HG03575 (cell line): ENCODE data around the gene GSTT4.
"Not testable (repeated sequence)": the region's sequence is repeated elsewhere in the genome, so short reads cannot be mapped to it uniquely, and the experiment has no call there.

Source experiments
- ATAC-seq: cut with Tn5 transposase; IDR thresholded peaks from one replicate; pipeline ENCODE4 v1.9.1; 2021; ENCODE audit not compliant: unreplicated experiment, insufficient number of reproducible peaks, low FRiP score; ENCODE audit errors: extremely low read depth

Gene GSTT4

DNA sequence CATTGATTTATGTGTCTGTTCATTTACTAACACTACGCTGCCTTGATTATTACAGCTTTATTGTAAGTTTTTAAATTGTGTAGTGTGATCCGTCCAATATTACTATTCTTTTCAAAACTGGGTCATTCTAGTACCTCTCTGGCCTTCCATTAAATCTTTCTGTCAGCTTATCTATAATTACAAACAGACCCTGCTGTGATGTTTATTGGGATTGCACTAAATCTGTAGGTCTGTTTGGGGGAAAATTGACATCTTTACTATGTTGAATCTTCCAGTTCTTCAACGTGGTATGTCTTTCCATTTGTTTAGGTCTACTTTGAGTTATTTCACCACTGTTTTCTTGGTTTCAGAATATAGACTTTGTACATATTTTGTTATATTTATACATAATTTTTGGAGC, 21.5 kb upstream of the GSTT4 start:
- ATAC-seq, result no peak

DNA sequence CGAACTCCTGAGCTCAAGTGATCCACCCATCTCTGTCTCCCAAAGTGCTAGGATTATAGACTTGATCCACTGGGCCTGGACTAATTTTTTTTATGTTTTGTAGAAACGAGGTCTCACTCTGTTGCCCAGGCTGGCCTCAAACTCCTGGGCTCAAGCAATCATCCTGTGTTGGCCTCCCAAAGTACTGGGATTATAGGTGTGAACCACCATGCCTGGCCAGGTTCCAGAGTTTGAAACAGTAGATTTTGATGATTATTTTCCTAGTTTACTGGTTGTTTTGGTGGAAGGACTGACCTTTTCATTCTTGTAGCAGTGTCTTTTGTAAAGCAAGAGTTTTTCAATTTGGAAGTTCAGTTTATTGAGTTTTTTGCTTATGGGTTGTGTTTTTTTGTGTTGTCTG, 20.8 kb upstream of the GSTT4 start:
- no peak for ATAC-seq

DNA sequence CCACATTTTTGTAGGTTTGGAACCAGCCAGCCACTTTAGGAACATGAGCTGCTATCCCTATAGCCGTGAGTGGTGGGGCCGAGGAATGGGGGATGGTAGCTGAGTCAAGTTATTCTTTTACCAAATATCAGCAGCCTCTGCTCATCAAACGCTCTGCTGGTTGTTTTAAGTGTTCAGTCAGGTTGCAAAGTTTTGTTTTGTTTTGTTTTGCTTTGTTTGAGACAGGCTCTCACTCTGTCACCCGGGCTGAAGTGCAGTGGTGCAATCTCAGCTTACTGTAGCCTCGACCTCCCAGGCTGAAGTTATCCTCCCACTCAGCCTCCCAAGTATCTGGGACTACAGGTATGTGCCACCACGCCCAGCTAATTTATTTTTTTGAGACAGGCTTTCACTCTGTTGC, 20.2 kb upstream of the GSTT4 start:
- no peak for ATAC-seq

DNA sequence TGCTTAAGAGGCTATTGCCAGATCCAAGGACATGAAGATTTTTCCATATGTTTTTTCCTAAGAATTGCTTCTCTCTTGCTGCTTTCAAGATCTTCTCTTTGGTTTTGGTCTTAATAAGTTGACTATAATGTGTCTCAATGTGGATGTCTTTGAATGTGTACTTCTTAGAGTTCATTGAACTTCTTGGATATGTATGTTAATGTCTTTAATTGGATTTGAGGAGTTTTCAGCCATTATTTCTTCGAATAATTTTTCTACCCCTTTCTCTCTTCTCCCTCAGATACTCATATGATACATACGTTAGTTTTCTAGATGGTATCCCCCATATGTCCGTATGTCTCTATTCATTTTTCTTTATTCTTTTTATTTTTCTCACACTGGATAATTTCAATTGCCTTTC, 19.1 kb upstream of the GSTT4 start:
- no peak for ATAC-seq

DNA sequence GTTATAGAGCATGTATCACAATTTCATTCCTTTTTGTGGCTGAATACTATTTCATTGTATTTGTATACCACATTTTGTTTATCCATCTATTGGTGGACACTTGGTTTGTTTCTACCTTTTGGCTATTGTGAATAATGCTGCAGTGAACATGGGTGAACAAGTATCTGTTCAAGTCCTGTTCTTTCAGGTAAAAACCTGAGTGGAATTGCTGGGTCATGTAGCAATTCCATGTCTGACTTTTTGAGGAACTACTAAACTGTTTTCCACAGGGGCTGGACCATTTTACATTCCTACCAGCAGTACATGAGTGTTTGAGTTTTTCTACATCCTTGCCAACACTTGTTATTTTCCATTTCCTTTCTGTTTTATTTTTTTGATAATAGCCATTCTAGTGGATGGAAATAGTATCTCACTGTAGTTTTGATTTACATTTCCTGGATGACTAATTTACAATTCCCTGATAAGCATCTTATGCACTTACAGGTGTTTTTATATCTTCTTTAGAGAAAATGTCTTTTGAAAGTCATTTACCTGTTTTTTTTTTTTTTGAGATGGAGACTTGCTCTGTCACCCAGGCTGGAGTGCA, 18.0 kb upstream of the GSTT4 start:
- ATAC-seq, result no peak

DNA sequence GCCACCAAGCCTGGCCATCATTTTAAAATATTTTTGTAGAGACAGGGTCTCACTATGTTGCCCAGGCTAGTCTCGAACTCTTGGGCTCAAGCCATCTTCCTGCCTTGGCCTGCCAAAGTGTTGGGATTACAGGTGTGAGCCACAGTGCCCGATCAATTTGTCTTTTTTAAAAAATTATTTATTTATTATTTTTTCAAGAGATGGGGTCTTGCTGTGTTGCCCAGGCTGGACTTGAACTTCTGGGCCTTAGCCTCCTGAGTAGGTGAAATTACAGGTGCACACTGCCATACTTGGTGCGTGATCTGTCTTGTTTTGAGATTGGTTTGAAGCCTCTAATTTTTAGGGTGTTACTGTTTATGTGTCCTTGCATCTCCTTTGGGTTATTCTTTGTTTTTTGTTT, 16.1 kb upstream of the GSTT4 start:
- ATAC-seq, result no peak

DNA sequence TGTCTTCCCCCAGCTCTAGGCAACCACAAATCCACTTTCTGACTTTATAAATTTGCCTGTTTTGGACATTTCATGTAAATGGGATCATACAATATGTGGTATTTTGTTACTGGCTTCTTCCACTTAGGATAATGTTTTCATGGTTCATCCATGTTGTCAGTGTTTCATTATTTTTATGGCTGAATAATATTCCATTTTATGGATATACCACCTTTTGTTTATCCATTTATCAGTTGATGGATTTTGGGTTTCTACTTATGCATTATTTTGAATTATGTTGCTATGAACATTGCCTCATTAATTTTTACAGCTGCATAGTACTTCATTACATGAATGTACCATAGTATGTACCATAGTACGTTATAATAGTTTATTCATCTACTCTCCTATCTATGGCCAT, 10.9 kb upstream of the GSTT4 start:
- ATAC-seq, result no peak

DNA sequence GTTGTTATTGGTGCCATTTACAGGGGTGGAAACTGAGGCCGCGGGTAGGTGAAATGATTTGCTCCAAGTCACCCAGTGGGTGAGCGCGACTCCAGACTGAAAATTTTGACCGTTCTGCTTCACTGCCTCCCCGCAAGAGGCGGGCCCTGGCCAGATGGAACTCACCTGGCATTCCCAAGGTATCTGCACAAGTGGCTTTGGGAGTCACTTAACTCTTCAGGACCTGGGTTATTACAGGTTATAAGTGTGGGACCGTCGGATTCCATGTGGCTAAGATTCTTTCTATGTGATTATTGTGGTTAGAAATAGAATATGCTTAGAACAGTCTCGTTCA, 6.4 kb upstream of the GSTT4 start:
- ATAC-seq, result no peak

DNA sequence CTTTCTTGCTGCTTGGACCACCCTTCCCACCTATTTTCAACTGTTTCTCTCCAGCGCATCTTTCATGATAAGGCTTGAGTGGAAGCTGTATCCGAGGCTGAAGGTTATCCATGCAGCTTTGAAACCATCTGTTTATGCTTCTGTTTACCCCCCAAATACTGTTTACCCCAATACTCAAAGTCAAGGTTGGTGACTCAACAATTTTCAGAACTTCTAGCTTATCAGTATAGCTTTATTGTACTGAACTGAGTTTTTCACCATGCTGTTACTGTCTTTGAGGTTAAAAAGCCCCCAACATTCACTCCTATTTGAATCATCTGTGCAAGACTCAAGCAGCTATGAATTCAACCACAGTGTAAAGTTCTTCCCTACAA, 4.8 kb upstream of the GSTT4 start:
- no peak for ATAC-seq

DNA sequence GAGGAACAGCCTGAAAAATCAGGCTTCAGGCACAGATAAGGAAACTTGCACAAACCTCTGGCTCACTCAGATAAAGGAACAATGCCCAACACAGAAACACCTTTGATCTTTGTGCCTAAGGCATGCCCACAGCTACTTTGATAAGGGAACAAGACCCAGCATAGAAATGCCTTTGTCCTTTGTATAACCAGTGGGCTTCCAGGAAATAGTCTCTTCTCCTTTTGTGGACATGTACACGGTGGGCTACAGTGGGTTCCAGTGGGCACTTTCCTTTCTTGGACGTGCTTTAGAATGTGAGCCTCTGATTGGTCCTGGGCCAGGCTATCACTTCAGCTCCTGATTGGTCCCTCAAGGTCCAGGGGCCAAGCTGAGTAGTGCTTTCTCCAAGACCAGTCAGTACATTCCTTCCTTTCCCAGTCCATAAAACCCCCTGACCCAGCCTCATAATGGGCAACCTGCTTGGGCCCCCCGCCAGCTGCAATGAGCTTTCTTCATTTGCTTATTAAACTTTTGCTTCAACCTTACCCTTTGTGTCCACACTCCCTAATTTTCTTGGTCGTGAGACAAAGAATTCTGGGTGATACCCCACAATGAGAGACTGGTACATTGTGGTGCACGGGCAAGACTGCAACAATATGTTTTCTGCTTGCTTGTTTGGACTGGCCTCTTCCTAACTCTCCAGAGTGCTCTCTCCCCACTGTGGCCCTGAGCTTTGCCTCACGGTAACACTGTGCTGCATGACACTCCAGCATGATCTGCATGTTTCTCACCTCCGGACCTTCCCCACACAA, 4.2 kb upstream of the GSTT4 start:
- ATAC-seq, result no peak

DNA sequence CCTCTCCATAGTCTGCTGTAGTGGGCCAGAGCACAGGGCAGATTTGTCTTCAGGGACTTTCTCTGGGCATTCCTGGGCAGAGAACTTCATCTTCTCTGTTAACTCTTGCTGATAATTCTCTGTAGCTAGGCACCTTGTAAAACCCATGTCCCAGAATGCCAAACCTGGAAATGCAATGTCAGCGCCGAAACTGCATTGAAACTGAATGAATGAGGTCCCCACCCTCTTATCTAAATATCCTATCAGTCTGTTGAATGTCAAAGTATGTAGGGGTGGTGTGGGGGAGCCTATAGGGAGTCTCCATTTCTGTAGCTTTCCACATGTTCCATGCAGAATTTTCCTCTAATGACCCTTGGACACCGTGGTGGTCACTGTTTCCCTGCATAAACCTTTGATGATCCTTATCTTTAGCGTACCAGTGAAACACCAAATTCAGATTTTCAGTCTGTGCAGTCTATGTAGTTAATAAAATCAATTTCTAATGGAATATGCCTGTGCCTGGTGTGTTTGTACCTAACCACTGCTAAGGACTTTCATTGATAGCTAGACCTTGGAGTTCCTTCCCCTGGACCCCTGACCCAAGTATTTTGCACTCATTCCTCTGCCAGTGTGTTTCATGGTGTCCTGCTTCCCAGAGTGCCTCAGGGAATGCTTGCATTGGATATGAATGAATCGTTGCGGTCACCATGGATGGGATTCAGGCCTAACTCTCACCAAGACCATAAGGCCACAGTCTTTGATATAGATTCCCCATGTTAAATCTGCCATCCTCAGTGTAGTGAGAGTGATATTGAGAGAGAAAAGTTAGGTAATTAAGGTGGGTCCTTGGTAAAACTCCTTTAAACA, 3.4 kb upstream of the GSTT4 start:
- ATAC-seq, result no peak

DNA sequence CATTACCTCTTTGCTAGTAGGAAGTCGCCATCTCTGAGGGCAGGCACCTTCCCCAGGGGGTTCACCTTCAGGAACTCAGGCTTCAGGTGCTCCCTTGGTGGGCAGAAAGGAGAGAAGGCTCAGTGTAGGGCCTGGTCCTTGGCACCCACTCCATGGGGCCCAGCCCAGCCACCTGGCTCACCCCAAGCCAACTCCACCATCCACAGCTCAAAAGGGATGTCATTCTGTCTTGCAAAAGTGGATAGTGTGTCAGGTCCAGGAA, 2.7 kb upstream of the GSTT4 start:
- no peak for ATAC-seq

DNA sequence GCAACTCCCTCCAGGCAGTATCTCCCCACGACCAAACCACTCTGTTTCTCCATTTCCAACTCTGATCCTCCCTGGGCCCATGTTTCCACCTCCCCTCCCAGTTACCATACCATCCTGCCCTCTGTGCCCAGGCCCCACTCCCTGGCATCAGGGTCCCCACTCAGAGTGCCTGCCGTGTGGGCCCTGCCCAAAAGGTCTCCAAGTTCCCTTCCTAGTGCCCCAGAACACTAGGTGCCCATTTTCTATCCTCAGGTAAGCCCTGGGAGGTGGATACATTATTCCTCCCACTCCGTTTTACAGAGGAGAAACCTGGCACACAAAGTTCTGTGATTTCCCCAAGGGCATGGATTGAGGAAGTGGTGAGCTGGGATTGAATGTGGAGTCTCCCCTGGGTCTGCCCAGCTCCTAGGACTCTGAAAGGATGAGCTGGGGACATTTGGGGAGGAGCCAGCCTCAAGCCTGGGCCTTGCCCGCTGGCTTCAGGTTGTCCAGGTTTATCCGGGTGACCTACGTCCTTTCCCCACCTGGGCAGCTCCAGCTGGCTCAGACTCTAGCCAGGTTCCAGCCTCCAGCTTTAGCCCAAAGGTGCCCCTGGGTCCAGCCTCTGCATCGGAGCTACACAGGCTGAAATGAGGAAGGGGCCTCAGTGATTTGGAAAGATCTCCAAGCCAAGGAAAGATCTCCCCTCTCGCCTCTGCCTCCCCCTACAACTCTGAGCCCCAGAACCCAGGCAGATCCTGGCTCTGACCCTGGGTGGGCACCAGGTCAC, 2.2 kb upstream of the GSTT4 start:
- ATAC-seq, result no peak

DNA sequence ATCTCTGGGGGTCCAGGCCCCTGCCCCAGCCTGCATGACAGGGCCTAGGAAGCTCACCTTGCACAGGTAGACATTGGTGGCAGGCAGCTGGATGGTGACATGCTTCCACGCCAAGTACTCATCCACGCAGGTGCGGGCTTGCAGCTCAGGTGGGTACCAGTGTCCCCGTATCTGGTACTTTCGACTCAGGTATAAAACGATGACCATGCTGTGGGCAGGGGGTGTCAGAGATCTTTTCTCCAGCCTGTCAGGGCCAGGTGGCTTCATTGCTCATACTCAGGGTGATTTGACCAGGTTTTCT, 1.6 kb upstream of the GSTT4 start:
- no peak for ATAC-seq

DNA sequence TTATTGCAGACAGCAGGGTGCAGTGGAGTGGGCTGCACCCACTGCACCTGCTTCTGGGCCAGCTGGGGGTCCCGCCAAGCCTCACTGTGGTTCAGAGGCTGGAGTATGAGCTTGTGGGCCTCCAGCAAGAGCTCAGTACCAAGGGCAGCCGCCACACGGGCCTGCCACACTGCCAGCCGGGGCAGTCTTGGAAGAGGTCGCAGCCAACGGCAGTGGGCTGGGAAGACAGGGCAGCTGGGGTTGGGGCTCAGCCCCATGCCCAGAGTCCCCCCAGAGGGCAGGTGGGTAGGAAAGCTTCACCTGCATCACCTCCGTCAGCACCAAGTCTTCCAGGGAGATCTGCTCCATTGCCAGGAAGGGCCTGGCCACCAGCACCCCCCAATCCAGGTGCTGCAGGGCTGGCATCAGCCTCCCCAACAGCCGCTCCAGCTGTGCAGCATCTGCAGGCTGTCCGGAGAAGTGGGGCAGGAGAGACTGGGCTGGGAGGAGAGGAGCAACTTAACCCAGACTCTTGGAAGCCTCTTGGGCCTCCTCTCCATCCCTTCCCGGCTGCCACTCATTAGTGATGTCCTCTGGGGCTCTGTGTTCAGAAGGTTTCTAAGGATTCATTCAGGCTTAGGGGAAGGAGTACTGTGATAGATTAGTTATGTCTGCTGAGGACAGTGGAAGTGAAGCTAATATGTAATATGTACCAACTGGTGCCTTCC, 1.1 kb upstream of the GSTT4 start:
- no peak for ATAC-seq

DNA sequence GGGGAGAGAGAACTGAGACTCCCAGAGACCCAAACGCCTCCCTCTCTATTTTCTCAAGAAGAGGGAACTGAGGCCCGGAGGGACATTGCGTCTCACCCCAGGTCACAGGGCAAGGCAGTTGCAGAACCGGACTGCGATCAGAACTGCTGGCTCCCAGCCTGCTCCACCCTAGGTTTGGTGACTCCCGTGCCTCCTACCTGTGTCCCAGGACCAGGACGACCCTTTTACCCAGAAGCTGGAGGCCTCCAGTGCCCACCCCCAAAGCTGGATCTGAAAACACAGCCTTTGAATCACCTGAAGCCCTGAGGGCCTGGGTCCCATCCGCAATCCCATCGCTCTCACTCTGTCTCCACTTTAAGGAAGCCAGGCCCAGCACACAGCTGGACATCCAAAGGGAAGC, 1.4 kb downstream of the GSTT4 start:
- no peak for ATAC-seq

DNA sequence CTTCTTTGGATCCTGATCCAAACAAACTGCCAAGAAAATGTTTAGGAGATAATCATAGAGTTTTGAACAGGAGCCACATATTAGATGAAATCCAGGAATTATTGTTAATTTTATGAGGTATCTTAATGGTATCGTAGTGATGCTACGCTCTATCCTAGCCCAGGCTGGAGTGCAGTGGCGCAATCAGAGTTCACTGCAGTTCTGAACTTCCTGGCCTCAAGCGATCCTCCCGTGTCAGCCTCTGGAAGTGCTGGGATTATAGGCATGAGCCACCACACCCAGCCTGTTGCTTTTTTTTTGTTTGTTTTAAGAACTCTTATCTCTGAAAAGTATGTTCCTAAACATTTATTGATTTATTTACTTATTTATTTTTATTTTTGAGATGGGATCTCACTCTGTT, 2.4 kb downstream of the GSTT4 start:
- ATAC-seq, result no peak

DNA sequence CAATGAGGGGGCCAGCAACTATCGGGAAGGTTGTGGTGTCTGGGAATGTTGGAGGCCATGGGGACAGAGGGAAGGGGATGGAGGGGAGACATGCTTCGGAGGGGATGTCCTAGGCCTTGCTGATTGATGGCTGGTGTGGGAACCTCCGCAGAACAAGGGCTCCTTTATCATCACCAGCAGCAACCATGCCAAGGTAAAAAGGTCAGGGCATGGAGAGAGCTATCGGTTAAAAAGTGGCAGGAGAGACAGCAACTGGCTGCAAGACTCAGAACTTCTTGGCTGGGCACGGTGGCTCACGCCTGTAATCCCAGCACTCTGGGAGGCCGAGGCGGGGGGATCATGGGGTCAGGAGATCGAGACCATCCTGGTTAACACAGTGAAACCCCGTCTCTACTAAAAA, 3.0 kb downstream of the GSTT4 start:
- no peak for ATAC-seq

DNA sequence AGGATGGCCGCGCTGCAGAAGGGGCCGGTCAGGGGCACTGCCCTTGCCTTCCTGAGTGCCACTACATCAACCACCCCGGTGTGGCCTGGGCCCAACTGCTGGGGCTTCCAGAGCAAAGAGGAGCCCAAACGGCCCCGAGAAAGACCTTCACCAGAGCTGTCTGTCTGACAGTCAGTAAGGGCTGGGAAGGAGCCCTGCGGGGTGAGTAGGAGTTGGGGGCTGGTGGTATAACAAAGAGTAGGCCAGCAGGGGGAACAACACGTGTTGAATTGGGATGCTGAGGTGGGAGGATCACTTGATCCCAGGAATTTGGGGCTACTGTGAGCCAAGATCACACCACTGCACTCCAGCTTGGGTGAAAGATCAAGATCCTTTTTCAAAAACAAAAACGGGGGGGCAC, 3.9 kb downstream of the GSTT4 start:
- no peak for ATAC-seq

DNA sequence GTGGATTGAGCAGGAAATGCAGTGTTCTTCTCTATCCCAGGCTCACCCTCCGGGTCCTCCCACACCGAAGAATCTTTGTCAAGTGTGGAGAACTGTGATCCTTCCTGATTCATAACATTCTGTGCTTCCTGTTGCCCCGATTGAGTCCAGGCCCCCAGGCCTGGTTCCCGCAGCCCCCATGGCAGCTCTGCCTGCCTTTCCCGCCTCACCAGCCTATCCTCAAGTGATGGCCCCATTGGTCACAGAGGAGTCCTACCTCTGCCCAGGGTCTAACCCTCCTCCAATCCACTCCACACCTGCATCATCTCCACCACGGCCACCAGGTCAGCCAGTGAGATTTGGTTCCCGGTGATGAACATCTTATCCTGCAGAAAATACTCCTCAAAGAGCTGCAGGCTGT, 5.5 kb downstream of the GSTT4 start:
- not testable (repeated sequence) for ATAC-seq
